ENCODE data around the gene ADH1C. TPM values are rescaled to one million over a fixed set of nuclear protein-coding genes. Genes with fewer than 3 reads are reported as not detected.
"Not testable (repeated sequence)": the region's sequence is repeated elsewhere in the genome, so short reads cannot be mapped to it uniquely, and the experiment has no call there.

Gene ADH1C
- total and polyA plus RNA-seq, 10 donors, result 0.60 to 2.3 (median 1.0) TPM; not detected in 4

GRCh38 chr4:99379571-99379970, 27.0 kb upstream of the ADH1C start:
- DNase-seq, result no peak
- Histone ChIP-seq H3K36me3 (no peaks in the 10 kb centered on the region), H3K27ac (no peak overlapping the region), H3K9me3 (peaks cover 0 to 32% (median 7%) of the 10 kb centered on the region in 8 donors), H3K27me3 (replicated peaks in 1 of 7) (peaks cover 0 to 7% (median 0%) of the 10 kb centered on the region in 7 donors), H3K4me1 (no peaks in the 10 kb centered on the region), H3K4me3 (no peak overlapping the region)
- intact Hi-C loops (cut with DNase I; ENCODE audit: low total_unique reads), result no loop called here
- no peak for TF ChIP-seq POLR2AphosphoS5 (IDR thresholded peaks at IDR 0.05)

GRCh38 chr4:99378876-99379275, 26.3 kb upstream of the ADH1C start:
- WGBS, 5 donors, result 88 to 96% (median 92%) methylated on average over 3 of the region's 3 CpGs
- intact Hi-C loops (cut with DNase I; ENCODE audit: low total_unique reads), result no loop called here
- TF ChIP-seq POLR2A (IDR thresholded peaks at IDR 0.05), result no peak
- no peak for TF ChIP-seq POLR2AphosphoS5 (IDR thresholded peaks at IDR 0.05)
- TF ChIP-seq CTCF (IDR thresholded peaks at IDR 0.05 in 8 of 11, conservative IDR thresholded peaks at IDR 0.05 in 3 of 11), result no peak
- Histone ChIP-seq H3K4me1 (no peaks in the 10 kb centered on the region), H3K4me3 (no peak overlapping the region), H3K36me3 (no peaks in the 10 kb centered on the region), H3K27ac (no peak overlapping the region), H3K9me3 (peaks cover 0 to 32% (median 7%) of the 10 kb centered on the region in 8 donors), H3K27me3 (replicated peaks in 1 of 7) (peaks cover 0 to 7% (median 0%) of the 10 kb centered on the region in 7 donors)
- no peak for DNase-seq

GRCh38 chr4:99377341-99377740, 24.8 kb upstream of the ADH1C start:
- H3K9me3 ChIP-seq, result peaks cover 0 to 42% (median 14%) of the 10 kb centered on the region in 8 donors
- H3K27ac ChIP-seq; H3K36me3 ChIP-seq; H3K27me3 ChIP-seq (replicated peaks in 1 of 7); H3K4me1 ChIP-seq; H3K4me3 ChIP-seq; intact Hi-C loops (cut with DNase I; ENCODE audit: low total_unique reads); DNase-seq: not testable (repeated sequence)
- WGBS, 5 donors, result 70 to 83% (median 72%) methylated on average over 6 of the region's 6 CpGs

DNA sequence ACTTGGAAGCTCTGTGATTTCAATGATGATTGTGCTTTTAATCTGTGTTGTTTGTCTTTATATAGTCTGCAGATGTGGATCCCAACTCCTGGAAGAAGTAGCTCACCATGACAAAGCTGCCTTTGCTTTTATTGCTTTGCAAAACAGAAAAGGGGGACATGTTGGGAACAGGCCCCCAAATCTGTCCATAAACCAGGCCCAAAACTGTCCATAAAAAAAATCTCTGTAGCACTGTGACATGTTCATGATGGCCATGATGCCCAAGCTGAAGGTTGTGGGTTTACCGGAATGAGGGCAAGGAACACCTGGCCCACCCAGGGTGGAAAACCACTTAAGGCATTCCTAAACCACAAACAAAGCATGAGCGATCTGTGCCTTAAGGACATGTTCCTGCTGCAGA, 19.9 kb upstream of the ADH1C start:
- H3K36me3 ChIP-seq; H3K27ac ChIP-seq; DNase-seq; H3K4me1 ChIP-seq; H3K4me3 ChIP-seq; intact Hi-C loops (cut with DNase I; ENCODE audit: low total_unique reads); H3K27me3 ChIP-seq (replicated peaks in 1 of 7): not testable (repeated sequence)
- WGBS, 5 donors, result 92 to 98% (median 94%) methylated on average over 2 of the region's 2 CpGs
- peaks cover 0 to 40% (median 16%) of the 10 kb centered on the region in 8 donors for H3K9me3 ChIP-seq

- H3K27ac ChIP-seq; intact Hi-C loops (cut with DNase I; ENCODE audit: low total_unique reads); H3K27me3 ChIP-seq (replicated peaks in 1 of 7); DNase-seq; H3K4me1 ChIP-seq; H3K4me3 ChIP-seq; H3K36me3 ChIP-seq: not testable (repeated sequence)
- peaks cover 0 to 23% (median 11%) of the 10 kb centered on the region in 8 donors for H3K9me3 ChIP-seq
- 37 to 77% (median 67%) methylated on average over 2 of the region's 2 CpGs for WGBS, 5 donors
Measured at GRCh38 chr4:99367817-99368216, 15.3 kb upstream of the ADH1C start.

- Histone ChIP-seq H3K4me3 (no peak overlapping the region), H3K36me3 (no peaks in the 10 kb centered on the region), H3K9me3 (peaks cover 0 to 11% (median 2%) of the 10 kb centered on the region in 8 donors), H3K27me3 (replicated peaks in 1 of 7) (peaks cover 0 to 4% (median 0%) of the 10 kb centered on the region in 7 donors), H3K27ac (no peak overlapping the region), H3K4me1 (no peaks in the 10 kb centered on the region)
- WGBS, 5 donors, result 48 to 98% (median 81%) methylated on average over 1 of the region's 1 CpG
- TF ChIP-seq POLR2A (IDR thresholded peaks at IDR 0.05), result no peak
- TF ChIP-seq CTCF (IDR thresholded peaks at IDR 0.05 in 8 of 11, conservative IDR thresholded peaks at IDR 0.05 in 3 of 11), result no peak
- no peak for TF ChIP-seq POLR2AphosphoS5 (IDR thresholded peaks at IDR 0.05)
- intact Hi-C loops (cut with DNase I; ENCODE audit: low total_unique reads), result no loop called here
- no peak for DNase-seq
Measured at GRCh38 chr4:99366491-99366890, 13.9 kb upstream of the ADH1C start.

Data from spleen (tissue), 11 donors.